GM12891 (cell line): ENCODE measurements around the gene ATP6AP2.

Source experiments
- POLR2A ChIP-seq: IDR thresholded peaks from 2 replicates; pipeline ENCODE4 v1.6.1; 2011; ENCODE audit warnings: low read depth, low read length, control low read depth
- POLR2AphosphoS5 ChIP-seq: IDR thresholded peaks from 2 replicates; pipeline ENCODE4 v1.6.1; 2011; ENCODE audit warnings: low read depth, low read length, control low read depth
- TAF1 ChIP-seq: IDR thresholded peaks from 2 replicates; pipeline ENCODE4 v1.6.1; 2011; ENCODE audit warnings: low read depth, low read length, control low read depth

GRCh38 chrX:40571600-40571999, 9.2 kb upstream of the ATP6AP2 start:
- no peak for TF ChIP-seq POLR2A
- TF ChIP-seq TAF1: no peak
- no peak for TF ChIP-seq POLR2AphosphoS5
